NCI-H1417 treated with DMSO at 0.1 percent for 48 hours (cell line): ENCODE measurements around the gene SALL4.

Experiments
- DNase-seq: peaks from one replicate; lab custom pipeline; 2025; lab: John Stamatoyannopoulos, UW

The SALL4 gene

GRCh38 chr20:51735728-51736600 is 66.4 kb downstream of the SALL4 start:
- DNase-seq = no peak

- no peak for DNase-seq
Measured at GRCh38 chr20:51734876-51735720, 67.2 kb downstream of the SALL4 start.

DNA sequence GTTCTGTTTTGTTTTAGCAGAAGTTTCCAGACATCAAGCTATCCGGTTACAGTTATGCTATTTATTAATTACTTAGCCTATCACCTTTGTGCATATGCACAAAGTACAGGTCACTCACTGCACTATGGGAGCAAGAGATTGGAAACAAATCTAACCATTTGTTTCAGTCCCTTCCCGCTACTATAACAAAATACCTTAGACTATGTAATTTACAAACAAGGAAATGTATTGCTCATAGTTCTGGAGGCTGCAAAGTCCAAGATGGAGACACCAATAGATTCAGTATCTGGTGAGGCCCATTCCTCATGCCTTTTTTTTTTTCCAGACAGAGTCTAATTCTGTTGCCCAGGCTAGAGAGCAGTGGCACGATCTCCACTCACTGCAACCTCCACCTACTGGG is 69.3 kb downstream of the SALL4 start:
- DNase-seq = no peak
